GM12891 (cell line): Measurements from ENCODE around the gene KCTD18.

Experiments
- PAX5 ChIP-seq: IDR thresholded peaks from 2 replicates; pipeline ENCODE4 v1.6.1; 2011; ENCODE audit warnings: low read length, moderate library complexity, mild to moderate bottlenecking; ENCODE audit not compliant: insufficient read depth, severe bottlenecking
- POLR2A ChIP-seq: IDR thresholded peaks from 2 replicates; pipeline ENCODE4 v1.6.1; 2011; ENCODE audit warnings: low read depth, low read length, control low read depth
- POLR2AphosphoS5 ChIP-seq: IDR thresholded peaks from 2 replicates; pipeline ENCODE4 v1.6.1; 2011; ENCODE audit warnings: low read depth, low read length, control low read depth
- TAF1 ChIP-seq: IDR thresholded peaks from 2 replicates; pipeline ENCODE4 v1.6.1; 2011; ENCODE audit warnings: low read depth, low read length, control low read depth

- TF ChIP-seq POLR2A (no peak), TAF1 (no peak), POLR2AphosphoS5 (no peak), PAX5 (no peak)
Observed at GRCh38 chr2:200533754-200534153, 23.9 kb upstream of the KCTD18 start.
